ENCODE results near the gene CEP104. TPM values are rescaled to one million over a fixed set of nuclear protein-coding genes. Genes with fewer than 3 reads are reported as not detected.

CEP104 gene
- total RNA-seq, 3 donors from 2014 or later: 24.0 to 33.8 (median 30.5) TPM

DNA sequence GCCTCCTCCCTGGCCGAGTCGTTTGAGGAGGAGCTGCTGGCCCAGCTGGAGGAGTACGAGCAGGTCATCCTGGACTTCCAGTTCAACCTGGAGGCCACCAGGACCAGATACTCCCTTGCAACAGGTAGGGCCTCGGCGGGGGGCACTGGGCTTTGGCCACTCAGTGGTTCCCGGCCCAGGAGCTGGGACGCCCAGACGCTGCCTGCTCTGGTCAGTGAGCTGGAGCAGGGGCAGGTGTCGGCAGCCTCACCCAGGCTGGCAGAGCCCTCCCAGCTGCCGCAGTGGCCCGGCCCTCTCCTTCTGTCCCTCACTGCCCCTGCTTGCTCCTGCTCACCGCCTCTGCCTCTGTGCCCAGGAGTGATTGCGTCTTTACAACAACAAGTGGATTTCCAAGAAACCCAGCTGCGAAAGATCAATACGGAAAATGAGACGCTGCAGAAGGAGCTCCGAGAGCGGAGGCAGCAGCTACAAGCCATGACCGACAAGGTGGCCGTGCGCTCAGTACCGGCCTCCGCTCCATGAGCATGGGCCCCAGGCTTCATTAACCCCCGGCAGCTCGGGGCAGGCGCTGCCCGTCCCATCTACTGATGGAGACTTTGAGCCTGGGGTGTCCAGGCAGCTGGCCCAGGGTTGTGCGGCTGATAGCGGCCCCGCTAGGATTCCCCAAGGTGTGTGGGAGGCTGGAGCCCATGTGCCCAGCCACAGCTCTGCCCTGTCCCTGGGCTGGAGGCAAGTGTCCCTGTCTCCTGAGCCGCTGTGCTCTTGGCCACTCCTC, 93.5 kb downstream of the CEP104 start:
- no peak overlapping the region for H3K4me3 ChIP-seq
- no peaks in the 10 kb centered on the region for H3K36me3 ChIP-seq
- intact Hi-C loops (cut with DNase I; ENCODE audit: low total_unique reads): no loop called here
- no peak for DNase-seq (ENCODE audit: low spot score in 2 of 2)
- peaks cover 0 to 43% of the 10 kb centered on the region in 2 donors for H3K27me3 ChIP-seq
- TF ChIP-seq, protein P1, sequence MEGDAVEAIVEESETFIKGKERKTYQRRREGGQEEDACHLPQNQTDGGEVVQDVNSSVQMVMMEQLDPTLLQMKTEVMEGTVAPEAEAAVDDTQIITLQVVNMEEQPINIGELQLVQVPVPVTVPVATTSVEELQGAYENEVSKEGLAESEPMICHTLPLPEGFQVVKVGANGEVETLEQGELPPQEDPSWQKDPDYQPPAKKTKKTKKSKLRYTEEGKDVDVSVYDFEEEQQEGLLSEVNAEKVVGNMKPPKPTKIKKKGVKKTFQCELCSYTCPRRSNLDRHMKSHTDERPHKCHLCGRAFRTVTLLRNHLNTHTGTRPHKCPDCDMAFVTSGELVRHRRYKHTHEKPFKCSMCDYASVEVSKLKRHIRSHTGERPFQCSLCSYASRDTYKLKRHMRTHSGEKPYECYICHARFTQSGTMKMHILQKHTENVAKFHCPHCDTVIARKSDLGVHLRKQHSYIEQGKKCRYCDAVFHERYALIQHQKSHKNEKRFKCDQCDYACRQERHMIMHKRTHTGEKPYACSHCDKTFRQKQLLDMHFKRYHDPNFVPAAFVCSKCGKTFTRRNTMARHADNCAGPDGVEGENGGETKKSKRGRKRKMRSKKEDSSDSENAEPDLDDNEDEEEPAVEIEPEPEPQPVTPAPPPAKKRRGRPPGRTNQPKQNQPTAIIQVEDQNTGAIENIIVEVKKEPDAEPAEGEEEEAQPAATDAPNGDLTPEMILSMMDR (IDR thresholded peaks at IDR 0.05): no peak
- TF ChIP-seq POLR2A (IDR thresholded peaks at IDR 0.05) (no peak), POLR2AphosphoS5 (IDR thresholded peaks at IDR 0.05) (no peak)
- H3K27ac ChIP-seq: no peak overlapping the region
- no peaks in the 10 kb centered on the region for H3K4me1 ChIP-seq
- H3K9me3 ChIP-seq: no peaks in the 10 kb centered on the region

GRCh38 chr1:3762873-3763228, 94.2 kb downstream of the CEP104 start:
- peaks cover 0 to 43% of the 10 kb centered on the region in 2 donors for H3K27me3 ChIP-seq
- intact Hi-C loops (cut with DNase I; ENCODE audit: low total_unique reads): no loop called here
- TF ChIP-seq, protein P1 (IDR thresholded peaks at IDR 0.05): no peak
- no peak for TF ChIP-seq POLR2AphosphoS5 (IDR thresholded peaks at IDR 0.05)
- TF ChIP-seq POLR2A (IDR thresholded peaks at IDR 0.05): no peak
- H3K9me3 ChIP-seq: no peaks in the 10 kb centered on the region
- no peak for DNase-seq (ENCODE audit: low spot score in 2 of 2)
- H3K36me3 ChIP-seq: no peaks in the 10 kb centered on the region
- no peak overlapping the region for H3K4me3 ChIP-seq
- H3K4me1 ChIP-seq: no peaks in the 10 kb centered on the region
- no peak overlapping the region for H3K27ac ChIP-seq

DNA sequence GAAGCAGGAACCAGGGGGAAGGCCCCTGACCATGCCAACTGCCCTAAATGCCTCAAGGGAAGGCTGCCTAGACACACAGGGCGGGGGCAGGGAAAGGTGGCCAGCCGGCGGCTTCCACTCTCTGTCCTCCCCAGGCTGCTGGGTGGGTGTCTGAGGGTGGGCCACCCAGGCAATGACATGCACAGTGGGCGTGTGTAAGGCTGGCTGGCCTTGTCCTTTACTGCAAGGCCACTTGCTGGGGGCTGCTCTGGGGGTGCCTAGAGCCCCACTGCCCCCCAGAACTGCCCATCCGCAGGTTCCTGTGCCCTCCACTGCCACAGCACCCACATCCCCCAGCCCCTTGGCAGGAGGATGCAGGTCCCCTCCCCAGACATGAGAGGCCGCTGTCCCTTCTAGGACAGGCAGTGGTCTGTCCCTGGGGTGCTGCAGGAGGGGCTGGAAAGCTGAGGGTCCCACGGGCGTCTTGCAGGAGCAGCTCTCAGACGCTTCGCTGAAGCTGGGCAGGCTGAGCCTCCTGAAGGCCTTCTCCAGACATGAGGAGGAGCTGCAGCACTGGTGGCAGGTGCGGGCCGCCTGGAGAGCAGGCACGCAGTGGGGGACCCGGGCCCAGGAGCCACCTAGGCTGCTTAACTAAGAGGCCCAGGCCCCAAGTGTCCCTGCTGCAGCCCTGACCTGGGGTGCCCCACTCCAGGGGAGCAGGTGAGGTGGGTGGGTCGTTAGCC, 94.7 kb downstream of the CEP104 start:
- Histone ChIP-seq H3K27me3 (peaks cover 0 to 43% of the 10 kb centered on the region in 2 donors), H3K4me3 (no peak overlapping the region), H3K27ac (no peak overlapping the region), H3K9me3 (no peaks in the 10 kb centered on the region), H3K36me3 (no peaks in the 10 kb centered on the region), H3K4me1 (no peaks in the 10 kb centered on the region)
- TF ChIP-seq, protein P1 (IDR thresholded peaks at IDR 0.05): no peak
- TF ChIP-seq POLR2AphosphoS5 (IDR thresholded peaks at IDR 0.05): no peak
- TF ChIP-seq POLR2A (IDR thresholded peaks at IDR 0.05): no peak
- intact Hi-C loops (cut with DNase I; ENCODE audit: low total_unique reads): no loop called here
- no peak for DNase-seq (ENCODE audit: low spot score in 2 of 2)

Other genes starting within 250 kb of the CEP104 start
- 10 to 100 TPM; 19.3 to 32.1 (median 24.2) TPM for gene MEGF6, start 245.7 kb downstream of the CEP104 start, total RNA-seq
- gene TPRG1L, start 232.2 kb downstream of the CEP104 start, total RNA-seq: 10 to 100 TPM; 32.4 to 56.8 (median 34.5) TPM
- 10 to 100 TPM; 19.3 to 23.6 (median 20.2) TPM for gene WRAP73, start 207.1 kb downstream of the CEP104 start, total RNA-seq
- 1 to 10 TPM in 1 of 3 donors, under 1 TPM in 1, not detected in 1; 0.66 to 1.0 TPM for gene TP73, start 204.7 kb downstream of the CEP104 start, total RNA-seq
- gene CCDC27, start 104.8 kb downstream of the CEP104 start, total RNA-seq: not detected
- gene SMIM1, start 84.5 kb downstream of the CEP104 start, total RNA-seq: 1 to 10 TPM; 1.3 to 4.7 (median 4.6) TPM
- gene LRRC47, start 60.7 kb downstream of the CEP104 start, total RNA-seq: 10 to 100 TPM; 31.5 to 34.2 (median 34.2) TPM
- gene DFFB, start 265 bp upstream of the CEP104 start, total RNA-seq: 10 to 100 TPM in 2 of 3 donors, 1 to 10 TPM in 1; 9.1 to 14.4 (median 11.3) TPM
- gene C1orf174, start 43.1 kb upstream of the CEP104 start, total RNA-seq: 10 to 100 TPM; 17.6 to 24.9 (median 18.1) TPM